Pancreas (tissue), 10 donors: ENCODE data around the gene SAMD14. TPM values are rescaled to one million over a fixed set of nuclear protein-coding genes. Genes with fewer than 3 reads are reported as not detected.

Experiments used
- ATAC-seq, 4 donors: fragments of 200-7000 bp; cut with Tn5 transposase; one replicate each; pipeline versions ENCODE4 v1.8.0 to v1.9.1; 2020; ENCODE audit warnings: mild to moderate bottlenecking in 4 of 4, moderate library complexity in 4 of 4
- DNase-seq, 6 donors: peaks; one replicate each; pipeline ENCODE4 v3.0.0-alpha.2; 2020
- FAIRE-seq: peaks from 2 replicates; lab custom pipeline; 2012; peaks lifted over from hg19 to GRCh38; lab: Jason Lieb, UNC
- H3K27ac ChIP-seq, 4 donors: fragments of 200-600 bp; sonication (generic); 1 replicate in 3 of 4; 2 replicates in 1 of 4; pipeline versions ENCODE4 v1.5.0 to v1.8.0; 2020
- H3K27me3 ChIP-seq, 4 donors: fragments of 200-600 bp; one replicate each; pipeline ENCODE4 v1.8.0; 2021
- H3K36me3 ChIP-seq, 3 donors: fragments of 200-600 bp; sonication (generic) in 1 of 3; one replicate each; pipeline versions ENCODE4 v1.5.0 to v1.8.0; 2020 to 2021
- H3K4me1 ChIP-seq, 3 donors: fragments of 200-600 bp; one replicate each; pipeline ENCODE4 v1.8.0; 2021
- H3K4me3 ChIP-seq, 4 donors: fragments of 200-600 bp; sonication (generic) in 2 of 4; one replicate each; pipeline versions ENCODE4 v1.5.0 to v1.8.0; 2020 to 2021
- H3K9me3 ChIP-seq, 4 donors: fragments of 200-600 bp; one replicate each; pipeline ENCODE4 v1.8.0; 2021
- WGBS, 2 donors: extraction: QIAGEN DNeasy Blood & Tissue Kit; methylation state at CpG; one replicate each; pipeline ENCODE4 v1.1.7; 2013; 5-methylcytosine and 5-hydroxymethylcytosine counted together
- intact Hi-C, 3 donors: fragments of 100-400 bp; cut with DNase I; formaldehyde crosslinking; loops; one replicate each; pipeline versions ENCODE4 v1.11.1 to v1.14.2; 2022
- polyA plus RNA-seq, 2 donors: library from polyadenylated mRNA; stranded (reverse); fragments of 200-250 nt; gene quantifications; one replicate each; pipeline ENCODE4 v1.2.3, GENCODE V29; 2013
- total RNA-seq, 6 donors: library from RNA; stranded (reverse); fragmentation: NEBNext Ultra II Directional in 4 of 6; extraction: Animal tissue kit (Norgen Biotek cat#: 25700) in 4 of 6; gene quantifications; one replicate each; pipeline versions ENCODE4 v1.2.1 to v1.2.4, GENCODE V29; 2021 to 2023
- TF ChIP-seq, protein P1 (sequence below), 4 donors: fragments of 200-600 bp; sonication (generic) in 3 of 4; IDR thresholded peaks; one replicate each; pipeline versions ENCODE4 v1.5.0 to v1.8.0; 2021; ENCODE audit warnings: antibody characterized with exemption in 4 of 4
- donor health status: healthy with polysubstance abuse.
- donor health status: DM: no; HTN: no; CAD: no; lungs with moderate emphysema.
- donor health status: DM: no; HTN: no; CAD: no.
- donor health status: control.
- donor health status: control.
- donor health status: Bipolar disorder and iron deficiency.
- donor health status: DM: yes; HTN: yes; CAD: no.
- donor health status: DM: no; HTN: no; CAD: no.
- donor health status: DM: no; HTN: no; CAD: no.
- donor health status: DM: yes; HTN: yes; CAD: no.

Gene SAMD14
- total and polyA plus RNA-seq, 8 donors = 0.09 to 1.3 (median 0.61) TPM

- H3K4me1 ChIP-seq = peaks cover 0 to 3% (median 0%) of the 10 kb centered on the region in 3 donors
- TF ChIP-seq, protein P1, sequence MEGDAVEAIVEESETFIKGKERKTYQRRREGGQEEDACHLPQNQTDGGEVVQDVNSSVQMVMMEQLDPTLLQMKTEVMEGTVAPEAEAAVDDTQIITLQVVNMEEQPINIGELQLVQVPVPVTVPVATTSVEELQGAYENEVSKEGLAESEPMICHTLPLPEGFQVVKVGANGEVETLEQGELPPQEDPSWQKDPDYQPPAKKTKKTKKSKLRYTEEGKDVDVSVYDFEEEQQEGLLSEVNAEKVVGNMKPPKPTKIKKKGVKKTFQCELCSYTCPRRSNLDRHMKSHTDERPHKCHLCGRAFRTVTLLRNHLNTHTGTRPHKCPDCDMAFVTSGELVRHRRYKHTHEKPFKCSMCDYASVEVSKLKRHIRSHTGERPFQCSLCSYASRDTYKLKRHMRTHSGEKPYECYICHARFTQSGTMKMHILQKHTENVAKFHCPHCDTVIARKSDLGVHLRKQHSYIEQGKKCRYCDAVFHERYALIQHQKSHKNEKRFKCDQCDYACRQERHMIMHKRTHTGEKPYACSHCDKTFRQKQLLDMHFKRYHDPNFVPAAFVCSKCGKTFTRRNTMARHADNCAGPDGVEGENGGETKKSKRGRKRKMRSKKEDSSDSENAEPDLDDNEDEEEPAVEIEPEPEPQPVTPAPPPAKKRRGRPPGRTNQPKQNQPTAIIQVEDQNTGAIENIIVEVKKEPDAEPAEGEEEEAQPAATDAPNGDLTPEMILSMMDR (IDR thresholded peaks at IDR 0.05) = no peak
- 75 to 89% methylated on average over 2 of the region's 2 CpGs for WGBS, 2 donors
- intact Hi-C loops = no loop called here
- peaks cover 0 to 3% (median 0%) of the 10 kb centered on the region in 3 donors for H3K36me3 ChIP-seq
- DNase-seq (no peak), ATAC-seq (no peak), FAIRE-seq (no peak)
- no peaks in the 10 kb centered on the region for H3K27me3 ChIP-seq
- no peak overlapping the region for H3K4me3 ChIP-seq
- no peak overlapping the region for H3K27ac ChIP-seq
- H3K9me3 ChIP-seq = no peaks in the 10 kb centered on the region
Observed at GRCh38 chr17:50091918-50092285, 38.1 kb downstream of the SAMD14 start.

DNA sequence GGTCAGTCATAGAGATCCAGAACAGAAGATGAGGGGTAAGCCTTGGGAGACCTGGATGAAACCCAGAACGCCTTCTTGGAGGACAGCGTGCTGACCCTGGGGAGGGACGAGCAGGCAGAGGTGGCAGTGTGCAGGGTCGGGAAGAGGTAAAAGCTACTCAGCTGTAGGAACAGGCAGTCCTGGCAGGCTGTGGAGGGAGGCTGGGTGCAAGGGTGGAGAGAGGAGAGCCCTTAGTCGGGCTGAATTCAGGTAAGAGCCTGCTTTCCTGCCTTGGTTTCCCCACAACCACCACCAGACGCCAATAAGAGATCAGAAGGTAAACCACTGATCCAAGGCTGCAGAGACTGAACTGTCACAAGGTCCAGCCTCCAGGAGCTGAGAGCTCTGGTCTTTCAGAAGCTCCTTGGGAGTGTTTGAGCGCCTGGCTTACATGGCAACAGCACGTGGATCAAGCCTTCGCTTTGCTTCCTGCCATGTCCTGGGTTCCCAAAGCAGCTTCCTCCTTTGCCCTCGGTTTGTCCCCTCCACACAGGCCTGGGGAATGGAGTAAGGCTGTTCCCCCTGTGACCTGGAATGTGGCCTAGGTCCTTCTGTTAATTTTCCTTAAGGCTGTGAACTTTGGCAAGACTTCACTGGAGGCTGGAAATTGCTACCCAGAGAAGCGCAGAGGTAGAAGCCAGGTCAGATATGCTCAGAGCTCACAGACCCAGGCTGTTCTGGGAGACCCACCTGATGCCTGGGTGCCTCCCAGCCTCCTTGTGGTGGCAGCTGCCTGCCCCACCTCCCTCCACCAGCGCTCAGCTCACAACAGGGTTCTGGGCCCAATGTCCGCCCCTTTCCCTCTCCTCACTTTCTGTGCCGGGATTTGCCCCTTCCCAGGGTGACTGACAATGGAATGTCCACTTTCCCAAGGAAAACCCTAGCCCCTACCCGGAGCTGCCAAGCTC lies 38.7 kb downstream of the SAMD14 start:
- Histone ChIP-seq H3K27ac (no peak overlapping the region), H3K27me3 (no peaks in the 10 kb centered on the region), H3K36me3 (peaks cover 0 to 3% (median 0%) of the 10 kb centered on the region in 3 donors), H3K9me3 (no peaks in the 10 kb centered on the region), H3K4me1 (peaks cover 0 to 3% (median 0%) of the 10 kb centered on the region in 3 donors), H3K4me3 (no peak overlapping the region)
- TF ChIP-seq, protein P1 (IDR thresholded peaks at IDR 0.05) = no peak
- no peak for FAIRE-seq
- intact Hi-C loops = no loop called here
- no peak for DNase-seq
- no peak for ATAC-seq
- WGBS, 2 donors = 64 to 65% methylated on average over 15 of the region's 15 CpGs

DNA sequence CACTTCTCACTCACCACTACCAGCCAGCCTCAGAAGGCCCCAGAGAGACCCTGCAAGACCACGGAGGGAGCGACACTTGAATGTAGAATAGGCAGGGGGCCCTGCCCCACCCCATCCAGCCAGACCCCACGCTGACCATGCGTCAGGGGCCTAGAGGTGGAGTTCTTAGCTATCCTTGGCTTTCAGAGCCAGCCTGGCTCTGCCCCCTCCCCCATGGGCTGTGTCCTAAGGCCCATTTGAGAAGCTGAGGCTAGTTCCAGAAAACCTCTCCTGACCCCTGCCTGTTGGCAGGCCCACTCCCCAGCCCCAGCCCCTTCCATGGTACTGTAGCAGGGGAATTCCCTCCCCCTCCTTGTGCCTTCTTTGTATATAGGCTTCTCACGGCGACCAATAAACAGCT lies 39.9 kb downstream of the SAMD14 start:
- no peak overlapping the region for H3K27ac ChIP-seq
- peaks cover 0 to 3% (median 0%) of the 10 kb centered on the region in 3 donors for H3K36me3 ChIP-seq
- ATAC-seq = no peak
- DNase-seq = no peak
- WGBS, 2 donors = 79 to 85% methylated on average over 6 of the region's 6 CpGs
- TF ChIP-seq, protein P1 (IDR thresholded peaks at IDR 0.05) = no peak
- no peak for FAIRE-seq
- peaks cover 0 to 3% (median 0%) of the 10 kb centered on the region in 3 donors for H3K4me1 ChIP-seq
- H3K9me3 ChIP-seq = no peaks in the 10 kb centered on the region
- no peaks in the 10 kb centered on the region for H3K27me3 ChIP-seq
- intact Hi-C loops = no loop called here
- H3K4me3 ChIP-seq = no peak overlapping the region

GRCh38 chr17:50088952-50089825 lies 40.8 kb downstream of the SAMD14 start:
- H3K27me3 ChIP-seq = no peaks in the 10 kb centered on the region
- no peak overlapping the region for H3K4me3 ChIP-seq
- no peak for ATAC-seq
- peaks cover 0 to 3% (median 0%) of the 10 kb centered on the region in 3 donors for H3K4me1 ChIP-seq
- intact Hi-C loops = loop anchor here in 2 of 3 donors (2.0 to 5.0 kb wide), 2 partner anchors 62 kb away; no protein-coding TSS in a partner anchor
- DNase-seq = no peak
- 84 to 89% methylated on average over 25 of the region's 25 CpGs for WGBS, 2 donors
- H3K9me3 ChIP-seq = no peaks in the 10 kb centered on the region
- H3K36me3 ChIP-seq = peaks cover 0 to 3% (median 0%) of the 10 kb centered on the region in 3 donors
- no peak overlapping the region for H3K27ac ChIP-seq
- no peak for FAIRE-seq
- TF ChIP-seq, protein P1 (IDR thresholded peaks at IDR 0.05) = no peak
